ENCODE results near the gene KIAA2012. TPM values are rescaled to one million over a fixed set of nuclear protein-coding genes. Genes with fewer than 3 reads are reported as not detected.

The KIAA2012 gene
- total RNA-seq, 1 donor from 2014 or later, result not detected

DNA sequence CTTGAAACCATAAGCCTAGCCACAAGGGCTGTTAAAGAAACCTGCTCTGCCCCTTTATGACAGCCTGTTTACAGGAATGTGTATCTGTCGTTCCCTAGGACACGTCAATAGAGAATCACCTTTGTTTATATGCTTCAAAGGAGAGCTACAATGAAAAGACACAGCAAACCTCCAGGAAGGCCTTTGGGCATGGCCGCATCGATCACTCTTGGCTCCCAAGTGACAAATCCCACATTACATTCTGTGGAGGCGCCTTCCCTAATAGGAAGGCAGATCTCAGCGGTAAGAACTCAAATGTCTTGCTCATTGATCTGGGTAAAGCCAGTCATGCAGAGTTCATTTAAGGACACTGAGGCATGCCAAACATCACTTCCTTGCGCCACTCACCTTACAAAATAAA is 26.5 kb downstream of the KIAA2012 start:
- Histone ChIP-seq H3K4me3 (ENCODE audit: insufficient read depth, low read depth, low read length) (no peak overlapping the region), H2AFZ (ENCODE audit: low read depth, low read length) (no peak overlapping the region), H3K4me1 (ENCODE audit: insufficient read depth, low read length) (no peaks in the 10 kb centered on the region), H3K27me3 (ENCODE audit: insufficient read depth, low read length) (no peaks in the 10 kb centered on the region), H3K79me2 (ENCODE audit: insufficient read depth, low read length) (no peaks in the 10 kb centered on the region), H3K9ac (ENCODE audit: low read length) (no peak overlapping the region), H3K4me2 (ENCODE audit: low read length) (no peak overlapping the region), H3K27ac (ENCODE audit: low read depth, low read length) (no peak overlapping the region), H3K9me3 (ENCODE audit: insufficient read depth, low read depth, low read length) (no peaks in the 10 kb centered on the region), H3K36me3 (ENCODE audit: insufficient read depth, low read length) (no peaks in the 10 kb centered on the region), H4K20me1 (ENCODE audit: insufficient read depth, low read length) (no peaks in the 10 kb centered on the region)
- DNase-seq (ENCODE audit: low read depth) (no peak), FAIRE-seq (no peak)
- no peaks in the 10 kb centered on the region for H3K4me1 Mint-ChIP-seq (ENCODE audit: low read depth, unreplicated experiment)
- peaks cover 14% of the 10 kb centered on the region for H3K27me3 Mint-ChIP-seq (ENCODE audit: low read depth, unreplicated experiment)
- no peak overlapping the region for H3K27ac Mint-ChIP-seq (ENCODE audit: unreplicated experiment)
- no peaks in the 10 kb centered on the region for H3K9me3 Mint-ChIP-seq (ENCODE audit: unreplicated experiment)
- no peaks in the 10 kb centered on the region for H3K36me3 Mint-ChIP-seq (ENCODE audit: low read depth, unreplicated experiment)
- TF ChIP-seq, protein P1, sequence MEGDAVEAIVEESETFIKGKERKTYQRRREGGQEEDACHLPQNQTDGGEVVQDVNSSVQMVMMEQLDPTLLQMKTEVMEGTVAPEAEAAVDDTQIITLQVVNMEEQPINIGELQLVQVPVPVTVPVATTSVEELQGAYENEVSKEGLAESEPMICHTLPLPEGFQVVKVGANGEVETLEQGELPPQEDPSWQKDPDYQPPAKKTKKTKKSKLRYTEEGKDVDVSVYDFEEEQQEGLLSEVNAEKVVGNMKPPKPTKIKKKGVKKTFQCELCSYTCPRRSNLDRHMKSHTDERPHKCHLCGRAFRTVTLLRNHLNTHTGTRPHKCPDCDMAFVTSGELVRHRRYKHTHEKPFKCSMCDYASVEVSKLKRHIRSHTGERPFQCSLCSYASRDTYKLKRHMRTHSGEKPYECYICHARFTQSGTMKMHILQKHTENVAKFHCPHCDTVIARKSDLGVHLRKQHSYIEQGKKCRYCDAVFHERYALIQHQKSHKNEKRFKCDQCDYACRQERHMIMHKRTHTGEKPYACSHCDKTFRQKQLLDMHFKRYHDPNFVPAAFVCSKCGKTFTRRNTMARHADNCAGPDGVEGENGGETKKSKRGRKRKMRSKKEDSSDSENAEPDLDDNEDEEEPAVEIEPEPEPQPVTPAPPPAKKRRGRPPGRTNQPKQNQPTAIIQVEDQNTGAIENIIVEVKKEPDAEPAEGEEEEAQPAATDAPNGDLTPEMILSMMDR (IDR thresholded peaks at IDR 0.05; ENCODE audit: insufficient read depth, low read depth, low read length), result no peak
- no peak for TF ChIP-seq EZH2 (IDR thresholded peaks at IDR 0.05; ENCODE audit: insufficient read depth, low read length)
- H3K4me3 Mint-ChIP-seq (ENCODE audit: unreplicated experiment), result no peak overlapping the region

DNA sequence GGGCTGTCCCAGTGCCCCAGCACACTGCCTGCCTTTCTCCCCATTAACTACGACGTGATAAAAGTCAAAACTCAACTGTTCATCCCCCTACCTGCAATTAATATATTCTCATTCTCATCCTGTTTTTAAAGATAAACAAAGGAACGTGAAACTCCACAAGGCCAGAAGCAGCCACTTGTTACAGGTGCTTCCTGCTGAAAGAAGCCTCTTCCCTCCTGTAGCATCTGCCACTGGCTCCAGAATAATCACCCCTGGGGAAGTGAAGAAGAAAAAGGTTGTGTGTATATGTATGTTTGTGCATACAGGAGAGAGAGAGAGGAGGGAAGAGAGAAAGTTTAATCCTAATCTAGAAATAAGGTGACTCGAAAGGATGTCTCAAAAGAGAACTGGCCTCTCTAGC is 27.1 kb downstream of the KIAA2012 start:
- no peaks in the 10 kb centered on the region for H3K27me3 ChIP-seq (ENCODE audit: insufficient read depth, low read length)
- Mint-ChIP-seq H3K27me3 (ENCODE audit: low read depth, unreplicated experiment) (peaks cover 13% of the 10 kb centered on the region), H3K36me3 (ENCODE audit: low read depth, unreplicated experiment) (no peaks in the 10 kb centered on the region), H3K27ac (ENCODE audit: unreplicated experiment) (no peak overlapping the region), H3K4me3 (ENCODE audit: unreplicated experiment) (no peak overlapping the region), H3K9me3 (ENCODE audit: unreplicated experiment) (no peaks in the 10 kb centered on the region), H3K4me1 (ENCODE audit: low read depth, unreplicated experiment) (no peaks in the 10 kb centered on the region)
- TF ChIP-seq, protein P1 (IDR thresholded peaks at IDR 0.05; ENCODE audit: insufficient read depth, low read depth, low read length), result no peak
- TF ChIP-seq EZH2 (IDR thresholded peaks at IDR 0.05; ENCODE audit: insufficient read depth, low read length), result no peak
- no peak overlapping the region for H3K4me2 ChIP-seq (ENCODE audit: low read length)
- no peaks in the 10 kb centered on the region for H3K79me2 ChIP-seq (ENCODE audit: insufficient read depth, low read length)
- H2AFZ ChIP-seq (ENCODE audit: low read depth, low read length), result no peak overlapping the region
- no peaks in the 10 kb centered on the region for H3K9me3 ChIP-seq (ENCODE audit: insufficient read depth, low read depth, low read length)
- no peak overlapping the region for H3K27ac ChIP-seq (ENCODE audit: low read depth, low read length)
- no peak overlapping the region for H3K9ac ChIP-seq (ENCODE audit: low read length)
- DNase-seq (ENCODE audit: low read depth) (no peak), FAIRE-seq (no peak)
- no peaks in the 10 kb centered on the region for H3K4me1 ChIP-seq (ENCODE audit: insufficient read depth, low read length)
- H4K20me1 ChIP-seq (ENCODE audit: insufficient read depth, low read length), result no peaks in the 10 kb centered on the region
- no peaks in the 10 kb centered on the region for H3K36me3 ChIP-seq (ENCODE audit: insufficient read depth, low read length)
- H3K4me3 ChIP-seq (ENCODE audit: insufficient read depth, low read depth, low read length), result no peak overlapping the region

DNA sequence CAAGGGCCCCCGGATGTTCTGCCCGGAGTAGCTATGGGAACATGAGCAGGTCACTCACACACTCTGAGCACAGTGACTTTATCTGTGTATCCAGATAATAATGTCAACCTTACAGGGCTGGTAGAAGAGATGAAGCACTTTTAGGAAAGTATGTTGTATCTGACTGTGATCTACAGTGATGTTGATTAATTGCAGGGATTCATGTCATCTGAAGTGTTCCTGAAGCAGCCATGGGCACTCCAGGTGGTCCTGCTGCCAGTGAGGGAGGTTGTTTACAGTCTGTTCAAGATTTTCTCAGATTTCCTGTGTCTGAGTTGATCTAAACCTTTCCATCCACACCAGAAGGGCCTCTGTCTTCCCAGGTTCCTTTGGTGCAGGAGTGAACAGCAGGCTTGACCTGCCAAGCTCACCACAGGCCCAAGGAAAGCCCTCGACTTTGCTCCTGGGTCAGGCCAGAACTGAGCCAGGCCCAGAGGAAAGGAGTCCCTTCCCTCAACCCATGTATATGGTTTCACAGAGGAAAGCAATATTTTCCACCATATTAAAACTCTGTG is 28.0 kb downstream of the KIAA2012 start:
- Mint-ChIP-seq H3K4me1 (ENCODE audit: low read depth, unreplicated experiment) (no peaks in the 10 kb centered on the region), H3K27ac (ENCODE audit: unreplicated experiment) (no peak overlapping the region), H3K27me3 (ENCODE audit: low read depth, unreplicated experiment) (peaks cover 15% of the 10 kb centered on the region), H3K36me3 (ENCODE audit: low read depth, unreplicated experiment) (no peaks in the 10 kb centered on the region), H3K9me3 (ENCODE audit: unreplicated experiment) (no peaks in the 10 kb centered on the region), H3K4me3 (ENCODE audit: unreplicated experiment) (no peak overlapping the region)
- no peaks in the 10 kb centered on the region for H3K36me3 ChIP-seq (ENCODE audit: insufficient read depth, low read length)
- no peak for DNase-seq (ENCODE audit: low read depth)
- no peak for TF ChIP-seq EZH2 (IDR thresholded peaks at IDR 0.05; ENCODE audit: insufficient read depth, low read length)
- TF ChIP-seq, protein P1 (IDR thresholded peaks at IDR 0.05; ENCODE audit: insufficient read depth, low read depth, low read length), result no peak
- H4K20me1 ChIP-seq (ENCODE audit: insufficient read depth, low read length), result no peaks in the 10 kb centered on the region
- H3K27me3 ChIP-seq (ENCODE audit: insufficient read depth, low read length), result no peaks in the 10 kb centered on the region
- no peaks in the 10 kb centered on the region for H3K9me3 ChIP-seq (ENCODE audit: insufficient read depth, low read depth, low read length)
- H3K4me2 ChIP-seq (ENCODE audit: low read length), result no peak overlapping the region
- H3K4me3 ChIP-seq (ENCODE audit: insufficient read depth, low read depth, low read length), result no peak overlapping the region
- H2AFZ ChIP-seq (ENCODE audit: low read depth, low read length), result no peak overlapping the region
- no peaks in the 10 kb centered on the region for H3K79me2 ChIP-seq (ENCODE audit: insufficient read depth, low read length)
- no peaks in the 10 kb centered on the region for H3K4me1 ChIP-seq (ENCODE audit: insufficient read depth, low read length)
- H3K9ac ChIP-seq (ENCODE audit: low read length), result no peak overlapping the region
- no peak overlapping the region for H3K27ac ChIP-seq (ENCODE audit: low read depth, low read length)
- FAIRE-seq, result no peak
